OCI-LY1 (cell line): ENCODE measurements around the gene CNTFR.

ENCODE experiments used
- CTCF ChIP-seq: fragments of 200-600 bp; sonication (generic), shearing (Covaris generic); IDR thresholded peaks from 2 replicates; pipeline ENCODE4 v1.5.1; 2017; ENCODE audit warnings: mild to moderate bottlenecking, antibody characterized with exemption, low read length, moderate library complexity, mixed read lengths
- EZH2 ChIP-seq: fragments of 200-600 bp; sonication (generic), shearing (Covaris generic); IDR thresholded peaks from 2 replicates; pipeline ENCODE4 v1.8.0; 2017; ENCODE audit warnings: borderline replicate concordance, mixed run types, mild to moderate bottlenecking, antibody characterized with exemption, low read length, moderate library complexity, mixed read lengths

GRCh38 chr9:34589636-34590380, at the start of gene CNTFR:
- TF ChIP-seq CTCF, result no peak
- TF ChIP-seq EZH2, result no peak
